ENCODE results near the gene HABP2. TPM values are rescaled to one million over a fixed set of nuclear protein-coding genes. Genes with fewer than 3 reads are reported as not detected.

Gene HABP2
- total RNA-seq, 1 donor from 2014 or later: not detected

DNA sequence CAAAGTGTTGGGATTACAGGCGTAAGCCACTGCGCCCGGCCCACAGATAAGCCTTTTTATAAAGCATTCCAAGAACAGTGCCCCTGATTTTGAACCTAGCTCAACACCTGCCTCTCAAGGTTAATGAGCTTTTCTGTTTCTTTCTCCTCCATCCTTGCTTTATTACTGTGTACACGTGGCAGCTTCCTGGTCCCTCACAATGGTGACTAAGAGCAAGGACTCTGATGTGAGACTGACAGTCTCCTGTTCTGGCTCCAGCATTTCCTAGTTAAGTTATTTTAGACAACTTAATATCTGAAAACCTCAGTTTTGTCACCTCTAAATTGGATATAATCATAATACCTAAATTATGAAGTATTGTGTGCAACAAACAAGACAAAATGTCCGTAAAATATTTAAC is 9.9 kb downstream of the HABP2 start:
- Histone ChIP-seq H3K36me3 (no peaks in the 10 kb centered on the region), H3K27me3 (no peaks in the 10 kb centered on the region)

DNA sequence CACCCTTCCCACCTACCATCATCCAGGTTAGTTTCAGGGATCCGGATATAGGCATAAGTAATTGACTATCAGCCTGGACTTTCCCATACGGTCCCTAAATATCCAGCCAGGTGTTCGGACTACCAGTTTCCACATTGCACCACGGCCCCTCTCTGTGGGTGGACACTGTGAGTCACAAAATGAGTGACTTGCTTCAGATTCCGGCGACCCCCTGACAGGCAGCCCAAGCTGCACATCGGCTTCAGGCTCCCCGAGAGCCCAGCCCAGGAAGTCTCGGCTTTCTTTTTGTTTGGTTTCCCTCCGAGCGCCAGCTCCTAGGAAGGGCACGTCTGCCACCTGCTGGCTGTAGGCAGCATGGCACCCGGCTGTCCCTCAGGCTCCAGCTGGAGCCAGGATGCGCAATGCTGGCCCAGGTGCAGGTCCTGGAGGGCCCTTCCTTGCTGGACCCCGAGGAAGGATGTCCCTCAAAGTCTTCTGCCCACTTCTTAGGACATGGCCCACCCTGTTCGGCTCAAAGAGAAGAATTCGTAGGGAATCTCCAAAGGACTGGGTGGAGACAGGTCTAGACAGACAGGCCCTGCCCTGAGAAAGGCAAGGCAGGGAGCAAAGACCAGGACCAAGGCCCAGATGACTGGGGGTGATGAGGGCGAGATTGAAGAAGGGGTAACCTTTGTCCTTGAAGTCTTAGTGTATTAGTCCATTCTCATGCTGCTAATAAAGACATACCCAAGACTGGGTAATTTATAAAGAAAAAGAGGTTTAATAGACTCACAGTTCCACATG is 10.6 kb downstream of the HABP2 start:
- Histone ChIP-seq H3K4me1 (no peaks in the 10 kb centered on the region), H3K27me3 (no peaks in the 10 kb centered on the region), H3K27ac (no peak overlapping the region), H3K9me3 (no peaks in the 10 kb centered on the region), H3K36me3 (no peaks in the 10 kb centered on the region), H3K4me3 (peak overlapping the region; percentile 49 to 51)
- TF ChIP-seq, protein P1, sequence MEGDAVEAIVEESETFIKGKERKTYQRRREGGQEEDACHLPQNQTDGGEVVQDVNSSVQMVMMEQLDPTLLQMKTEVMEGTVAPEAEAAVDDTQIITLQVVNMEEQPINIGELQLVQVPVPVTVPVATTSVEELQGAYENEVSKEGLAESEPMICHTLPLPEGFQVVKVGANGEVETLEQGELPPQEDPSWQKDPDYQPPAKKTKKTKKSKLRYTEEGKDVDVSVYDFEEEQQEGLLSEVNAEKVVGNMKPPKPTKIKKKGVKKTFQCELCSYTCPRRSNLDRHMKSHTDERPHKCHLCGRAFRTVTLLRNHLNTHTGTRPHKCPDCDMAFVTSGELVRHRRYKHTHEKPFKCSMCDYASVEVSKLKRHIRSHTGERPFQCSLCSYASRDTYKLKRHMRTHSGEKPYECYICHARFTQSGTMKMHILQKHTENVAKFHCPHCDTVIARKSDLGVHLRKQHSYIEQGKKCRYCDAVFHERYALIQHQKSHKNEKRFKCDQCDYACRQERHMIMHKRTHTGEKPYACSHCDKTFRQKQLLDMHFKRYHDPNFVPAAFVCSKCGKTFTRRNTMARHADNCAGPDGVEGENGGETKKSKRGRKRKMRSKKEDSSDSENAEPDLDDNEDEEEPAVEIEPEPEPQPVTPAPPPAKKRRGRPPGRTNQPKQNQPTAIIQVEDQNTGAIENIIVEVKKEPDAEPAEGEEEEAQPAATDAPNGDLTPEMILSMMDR (IDR thresholded peaks at IDR 0.05): peak; percentile 92 to 100 (median 99)
- intact Hi-C loops (cut with DNase I): loop anchor here (2.0 to 5.0 kb wide), 3 partner anchors 43 to 176 kb away; no protein-coding TSS in a partner anchor
- peak in 1 of 2 donors; percentile 85 for DNase-seq (ENCODE audit: low spot score in 2 of 2)

More for the DNA sequence above, 9.9 kb downstream of the HABP2 start:
- Histone ChIP-seq H3K9me3 (no peaks in the 10 kb centered on the region), H3K4me3 (no peak overlapping the region), H3K27ac (no peak overlapping the region), H3K4me1 (no peaks in the 10 kb centered on the region)
- no peak for DNase-seq (ENCODE audit: low spot score in 2 of 2)
- TF ChIP-seq, protein P1 (IDR thresholded peaks at IDR 0.05): no peak
- intact Hi-C loops (cut with DNase I): loop anchor here (2.0 to 5.0 kb wide), 3 partner anchors 42 to 175 kb away; no protein-coding TSS in a partner anchor

DNA sequence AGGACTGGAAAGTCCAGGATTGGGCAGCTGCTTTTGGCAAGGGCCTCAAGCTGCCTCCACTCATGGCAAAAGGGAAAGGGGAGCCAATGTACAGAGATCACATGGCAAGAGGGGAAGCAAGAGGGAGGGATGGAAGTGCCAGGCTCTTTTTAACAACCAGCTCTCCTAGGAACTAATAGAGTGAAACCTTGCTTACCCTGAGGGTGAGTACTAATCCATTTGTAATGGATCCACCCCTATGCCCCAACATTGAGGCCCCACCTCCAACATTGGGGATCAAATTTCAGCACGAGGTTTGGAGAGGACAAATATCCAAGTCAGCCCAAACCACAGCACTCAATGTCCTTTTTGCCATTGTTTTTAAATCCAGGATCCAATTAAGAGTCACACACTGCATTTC is 12.5 kb downstream of the HABP2 start:
- no peaks in the 10 kb centered on the region for H3K27me3 ChIP-seq
- no peaks in the 10 kb centered on the region for H3K9me3 ChIP-seq
- TF ChIP-seq, protein P1 (IDR thresholded peaks at IDR 0.05): no peak
- no peak overlapping the region for H3K4me3 ChIP-seq
- H3K36me3 ChIP-seq: no peaks in the 10 kb centered on the region
- no peaks in the 10 kb centered on the region for H3K4me1 ChIP-seq
- intact Hi-C loops (cut with DNase I): no loop called here
- no peak overlapping the region for H3K27ac ChIP-seq
- no peak for DNase-seq (ENCODE audit: low spot score in 2 of 2)

DNA sequence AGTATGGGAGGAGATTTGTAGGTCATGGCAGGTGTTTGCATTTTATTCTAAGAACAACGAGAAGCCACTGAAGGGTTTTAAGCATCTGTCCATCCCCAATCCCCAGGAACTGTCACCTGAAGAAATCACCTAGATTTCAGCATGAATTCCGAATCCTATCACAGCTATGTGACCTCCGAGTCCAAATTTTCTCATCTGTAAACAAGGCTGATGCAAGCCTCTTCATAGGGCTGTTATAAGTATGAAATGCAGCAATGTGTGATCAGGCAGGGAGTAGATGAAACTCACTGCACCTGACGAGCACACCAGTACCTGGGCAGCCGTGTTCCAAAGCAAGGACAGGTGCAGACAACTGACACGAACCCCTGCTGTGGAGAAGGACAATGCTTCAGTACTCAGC is 14.0 kb downstream of the HABP2 start:
- no peaks in the 10 kb centered on the region for H3K36me3 ChIP-seq
- no peak overlapping the region for H3K4me3 ChIP-seq
- intact Hi-C loops (cut with DNase I): no loop called here
- TF ChIP-seq, protein P1 (IDR thresholded peaks at IDR 0.05): no peak
- H3K27ac ChIP-seq: no peak overlapping the region
- H3K9me3 ChIP-seq: no peaks in the 10 kb centered on the region
- no peaks in the 10 kb centered on the region for H3K4me1 ChIP-seq
- no peak for DNase-seq (ENCODE audit: low spot score in 2 of 2)
- no peaks in the 10 kb centered on the region for H3K27me3 ChIP-seq

DNA sequence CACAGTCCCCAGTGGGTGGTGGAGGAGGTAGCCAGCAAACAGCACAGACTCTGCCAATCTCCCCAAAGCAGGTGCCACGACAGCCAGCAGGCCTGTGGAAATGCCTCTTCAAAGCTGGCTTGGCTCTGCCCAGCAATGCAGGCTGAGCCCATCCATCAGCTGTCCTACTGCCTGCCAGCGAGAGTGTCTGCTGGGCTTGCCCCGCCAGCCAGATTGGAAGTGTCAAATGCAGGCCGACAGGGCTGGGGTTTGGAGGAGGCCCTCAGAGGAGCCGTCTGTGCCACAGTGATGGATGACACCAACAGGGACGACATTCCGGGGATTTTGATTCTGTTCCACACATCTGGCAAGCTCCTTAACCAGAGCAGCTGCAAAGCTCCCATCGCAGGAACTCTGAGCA is 16.7 kb downstream of the HABP2 start:
- TF ChIP-seq, protein P1 (IDR thresholded peaks at IDR 0.05): no peak
- Histone ChIP-seq H3K27me3 (no peaks in the 10 kb centered on the region), H3K9me3 (no peaks in the 10 kb centered on the region), H3K27ac (no peak overlapping the region), H3K4me1 (no peaks in the 10 kb centered on the region), H3K36me3 (no peaks in the 10 kb centered on the region), H3K4me3 (no peak overlapping the region)
- intact Hi-C loops (cut with DNase I): no loop called here
- DNase-seq (ENCODE audit: low spot score in 2 of 2): no peak

Measured in ascending aorta (tissue), 2 donors.